Neural cell (in vitro differentiated cells): ENCODE results near the gene GASK1A. TPM values are rescaled to one million over a fixed set of nuclear protein-coding genes. Genes with fewer than 3 reads are reported as not detected.

Experiments used
- H2AFZ ChIP-seq: fragments of 200-600, 300-800 bp; sonication (generic), shearing (Covaris generic); 2 replicates; pipeline ENCODE4 v1.6.0; 2014; ENCODE audit warnings: low read depth, mild to moderate bottlenecking, antibody characterized with exemption, low read length, moderate library complexity
- H3F3A ChIP-seq: fragments of 200-600 bp; shearing (Covaris generic); 2 replicates; pipeline ENCODE4 v1.6.1; 2016; ENCODE audit warnings: mild to moderate bottlenecking, moderate library complexity, mixed read lengths, antibody characterized with exemption, low read length; ENCODE audit not compliant: insufficient read depth, poor library complexity, severe bottlenecking
- H3K27ac ChIP-seq: fragments of 200-600, 300-800 bp; sonication (generic), shearing (Covaris generic); 2 replicates; pipeline ENCODE4 v1.5.1; 2014; ENCODE audit warnings: mild to moderate bottlenecking, low read length, moderate library complexity
- H3K27me3 ChIP-seq: fragments of 300-800, 200-600 bp; sonication (generic), shearing (Covaris generic); 2 replicates; pipeline ENCODE4 v1.6.0; 2014; ENCODE audit warnings: mild to moderate bottlenecking, low read depth, low read length, moderate library complexity; ENCODE audit not compliant: insufficient read depth
- H3K36me3 ChIP-seq: fragments of 300-800, 200-600 bp; sonication (generic), shearing (Covaris generic); 2 replicates; pipeline ENCODE4 v1.5.1; 2014; ENCODE audit warnings: mild to moderate bottlenecking, antibody characterized with exemption, low read length, moderate library complexity; ENCODE audit not compliant: insufficient read depth
- H3K4me2 ChIP-seq: fragments of 300-800, 200-600 bp; sonication (generic), shearing (Covaris generic); 2 replicates; pipeline ENCODE4 v1.6.0; 2014; ENCODE audit warnings: mild to moderate bottlenecking, low read length
- H3K4me3 ChIP-seq: fragments of 300-800, 200-600 bp; sonication (generic), shearing (Covaris generic); 2 replicates; pipeline ENCODE4 v1.5.1; 2014; ENCODE audit warnings: mild to moderate bottlenecking, low read length, moderate library complexity
- H3K79me2 ChIP-seq: fragments of 200-600 bp; shearing (Covaris generic); replicated peaks from 2 replicates; pipeline ENCODE4 v1.6.0; 2014; ENCODE audit warnings: mild to moderate bottlenecking, low read length, moderate library complexity; ENCODE audit not compliant: insufficient read depth
- H3K9ac ChIP-seq: fragments of 300-800, 200-600 bp; sonication (generic), shearing (Covaris generic); 2 replicates; pipeline ENCODE4 v1.6.1; 2016; ENCODE audit warnings: mild to moderate bottlenecking, low read length, mixed read lengths
- H3K9me2 ChIP-seq: fragments of 200-600 bp; shearing (Covaris generic); 2 replicates; pipeline ENCODE4 v1.6.1; 2016; ENCODE audit warnings: mild to moderate bottlenecking, low read length, mixed read lengths; ENCODE audit not compliant: insufficient read depth
- H3K9me3 ChIP-seq: fragments of 200-600, 300-800 bp; sonication (generic), shearing (Covaris generic); 2 replicates; pipeline ENCODE4 v1.6.1; 2016; ENCODE audit warnings: mild to moderate bottlenecking, mixed run types, low read length, moderate library complexity, mixed read lengths
- H4K20me1 ChIP-seq: fragments of 200-600 bp; shearing (Covaris generic); 2 replicates; pipeline ENCODE4 v1.6.1; 2016; ENCODE audit warnings: mild to moderate bottlenecking, mixed run types; ENCODE audit not compliant: insufficient read depth
- EP300 ChIP-seq: fragments of 450-650 bp; conservative IDR thresholded peaks from 2 replicates; pipeline ENCODE4 v1.6.1; 2014; ENCODE audit warnings: antibody characterized with exemption, mild to moderate bottlenecking, moderate library complexity; ENCODE audit not compliant: poor library complexity, severe bottlenecking
- EZH2 ChIP-seq: fragments of 200-600, 300-800 bp; shearing (Covaris generic), sonication (generic); IDR thresholded peaks from 2 replicates; pipeline ENCODE4 v1.6.1; 2014; ENCODE audit warnings: antibody characterized with exemption, low read length, borderline replicate concordance, mild to moderate bottlenecking; ENCODE audit not compliant: insufficient read depth, poor library complexity, severe bottlenecking
- MXI1 ChIP-seq: fragments of 450-650 bp; conservative IDR thresholded peaks from 2 replicates; pipeline ENCODE4 v1.6.1; 2014; ENCODE audit warnings: antibody characterized with exemption, mild to moderate bottlenecking; ENCODE audit not compliant: poor library complexity, severe bottlenecking
- POLR2AphosphoS5 ChIP-seq: IDR thresholded peaks from 2 replicates; pipeline ENCODE4 v1.6.1; 2012
- RAD21 ChIP-seq: fragments of 450-650 bp; conservative IDR thresholded peaks from 2 replicates; pipeline ENCODE4 v1.6.1; 2014; ENCODE audit warnings: antibody characterized with exemption, mild to moderate bottlenecking, moderate library complexity
- SMC3 ChIP-seq: fragments of 450-650 bp; conservative IDR thresholded peaks from 2 replicates; pipeline ENCODE4 v1.6.1; 2014; ENCODE audit warnings: antibody characterized with exemption, mild to moderate bottlenecking, moderate library complexity; ENCODE audit not compliant: poor library complexity
- TAF1 ChIP-seq: IDR thresholded peaks from 2 replicates; pipeline ENCODE4 v1.6.1; 2012; ENCODE audit warnings: low read depth
- polyA plus RNA-seq: library from polyadenylated mRNA; depleted of rRNA; stranded (reverse); fragments of >200 nt; gene quantifications from 2 replicates; pipeline ENCODE4 v1.2.3, GENCODE V29; 2014
- TF ChIP-seq, protein P1 (sequence below): IDR thresholded peaks from 2 replicates; pipeline ENCODE4 v1.6.1; 2012; ENCODE audit warnings: borderline replicate concordance
- TF ChIP-seq, protein P2 (sequence below): fragments of 450-650 bp; IDR thresholded peaks from 2 replicates; pipeline ENCODE4 v1.5.1; 2014; ENCODE audit warnings: antibody characterized with exemption, mild to moderate bottlenecking, moderate library complexity; ENCODE audit not compliant: poor library complexity, severe bottlenecking

GASK1A gene
- polyA plus RNA-seq, 1 donor from 2014 or later = not detected

DNA sequence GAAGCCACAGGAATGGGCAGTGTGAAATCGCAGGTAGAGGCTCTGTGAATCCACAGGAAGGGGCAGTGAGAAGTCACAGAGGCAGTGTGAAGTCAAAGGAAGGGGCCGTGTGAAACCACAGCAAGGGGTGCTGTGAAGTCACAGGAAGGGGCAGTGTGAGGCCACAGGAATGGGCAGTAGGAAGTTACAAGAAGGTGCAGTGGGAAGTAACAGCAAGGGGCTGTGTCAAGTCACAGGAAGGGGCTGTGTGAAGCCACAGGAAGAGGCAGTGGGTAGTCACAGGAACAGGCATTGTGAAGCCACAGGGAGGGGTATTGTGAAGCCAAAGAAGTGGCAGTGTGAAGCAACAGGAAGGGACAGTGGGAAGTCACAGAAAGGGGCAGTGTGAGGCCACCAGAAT is 34.1 kb downstream of the GASK1A start:
- no peaks in the 10 kb centered on the region for H3F3A ChIP-seq
- no peaks in the 10 kb centered on the region for H3K36me3 ChIP-seq
- H2AFZ ChIP-seq = no peak overlapping the region
- H3K27me3 ChIP-seq = no peaks in the 10 kb centered on the region
- H3K9me3 ChIP-seq = no peaks in the 10 kb centered on the region
- no peak overlapping the region for H3K27ac ChIP-seq
- H3K4me2 ChIP-seq = no peak overlapping the region
- H3K9ac ChIP-seq = no peak overlapping the region
- no peaks in the 10 kb centered on the region for H3K9me2 ChIP-seq
- no peaks in the 10 kb centered on the region for H3K79me2 ChIP-seq
- H3K4me3 ChIP-seq = no peak overlapping the region
- no peak for TF ChIP-seq EP300
- TF ChIP-seq, protein P1, sequence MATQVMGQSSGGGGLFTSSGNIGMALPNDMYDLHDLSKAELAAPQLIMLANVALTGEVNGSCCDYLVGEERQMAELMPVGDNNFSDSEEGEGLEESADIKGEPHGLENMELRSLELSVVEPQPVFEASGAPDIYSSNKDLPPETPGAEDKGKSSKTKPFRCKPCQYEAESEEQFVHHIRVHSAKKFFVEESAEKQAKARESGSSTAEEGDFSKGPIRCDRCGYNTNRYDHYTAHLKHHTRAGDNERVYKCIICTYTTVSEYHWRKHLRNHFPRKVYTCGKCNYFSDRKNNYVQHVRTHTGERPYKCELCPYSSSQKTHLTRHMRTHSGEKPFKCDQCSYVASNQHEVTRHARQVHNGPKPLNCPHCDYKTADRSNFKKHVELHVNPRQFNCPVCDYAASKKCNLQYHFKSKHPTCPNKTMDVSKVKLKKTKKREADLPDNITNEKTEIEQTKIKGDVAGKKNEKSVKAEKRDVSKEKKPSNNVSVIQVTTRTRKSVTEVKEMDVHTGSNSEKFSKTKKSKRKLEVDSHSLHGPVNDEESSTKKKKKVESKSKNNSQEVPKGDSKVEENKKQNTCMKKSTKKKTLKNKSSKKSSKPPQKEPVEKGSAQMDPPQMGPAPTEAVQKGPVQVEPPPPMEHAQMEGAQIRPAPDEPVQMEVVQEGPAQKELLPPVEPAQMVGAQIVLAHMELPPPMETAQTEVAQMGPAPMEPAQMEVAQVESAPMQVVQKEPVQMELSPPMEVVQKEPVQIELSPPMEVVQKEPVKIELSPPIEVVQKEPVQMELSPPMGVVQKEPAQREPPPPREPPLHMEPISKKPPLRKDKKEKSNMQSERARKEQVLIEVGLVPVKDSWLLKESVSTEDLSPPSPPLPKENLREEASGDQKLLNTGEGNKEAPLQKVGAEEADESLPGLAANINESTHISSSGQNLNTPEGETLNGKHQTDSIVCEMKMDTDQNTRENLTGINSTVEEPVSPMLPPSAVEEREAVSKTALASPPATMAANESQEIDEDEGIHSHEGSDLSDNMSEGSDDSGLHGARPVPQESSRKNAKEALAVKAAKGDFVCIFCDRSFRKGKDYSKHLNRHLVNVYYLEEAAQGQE = no peak
- TF ChIP-seq TAF1 = no peak
- TF ChIP-seq, protein P2, sequence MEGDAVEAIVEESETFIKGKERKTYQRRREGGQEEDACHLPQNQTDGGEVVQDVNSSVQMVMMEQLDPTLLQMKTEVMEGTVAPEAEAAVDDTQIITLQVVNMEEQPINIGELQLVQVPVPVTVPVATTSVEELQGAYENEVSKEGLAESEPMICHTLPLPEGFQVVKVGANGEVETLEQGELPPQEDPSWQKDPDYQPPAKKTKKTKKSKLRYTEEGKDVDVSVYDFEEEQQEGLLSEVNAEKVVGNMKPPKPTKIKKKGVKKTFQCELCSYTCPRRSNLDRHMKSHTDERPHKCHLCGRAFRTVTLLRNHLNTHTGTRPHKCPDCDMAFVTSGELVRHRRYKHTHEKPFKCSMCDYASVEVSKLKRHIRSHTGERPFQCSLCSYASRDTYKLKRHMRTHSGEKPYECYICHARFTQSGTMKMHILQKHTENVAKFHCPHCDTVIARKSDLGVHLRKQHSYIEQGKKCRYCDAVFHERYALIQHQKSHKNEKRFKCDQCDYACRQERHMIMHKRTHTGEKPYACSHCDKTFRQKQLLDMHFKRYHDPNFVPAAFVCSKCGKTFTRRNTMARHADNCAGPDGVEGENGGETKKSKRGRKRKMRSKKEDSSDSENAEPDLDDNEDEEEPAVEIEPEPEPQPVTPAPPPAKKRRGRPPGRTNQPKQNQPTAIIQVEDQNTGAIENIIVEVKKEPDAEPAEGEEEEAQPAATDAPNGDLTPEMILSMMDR = no peak
- TF ChIP-seq MXI1 = no peak
- TF ChIP-seq RAD21 = no peak
- TF ChIP-seq SMC3 = no peak
- TF ChIP-seq POLR2AphosphoS5 = no peak
- no peak for TF ChIP-seq EZH2
- H4K20me1 ChIP-seq = no peaks in the 10 kb centered on the region

DNA sequence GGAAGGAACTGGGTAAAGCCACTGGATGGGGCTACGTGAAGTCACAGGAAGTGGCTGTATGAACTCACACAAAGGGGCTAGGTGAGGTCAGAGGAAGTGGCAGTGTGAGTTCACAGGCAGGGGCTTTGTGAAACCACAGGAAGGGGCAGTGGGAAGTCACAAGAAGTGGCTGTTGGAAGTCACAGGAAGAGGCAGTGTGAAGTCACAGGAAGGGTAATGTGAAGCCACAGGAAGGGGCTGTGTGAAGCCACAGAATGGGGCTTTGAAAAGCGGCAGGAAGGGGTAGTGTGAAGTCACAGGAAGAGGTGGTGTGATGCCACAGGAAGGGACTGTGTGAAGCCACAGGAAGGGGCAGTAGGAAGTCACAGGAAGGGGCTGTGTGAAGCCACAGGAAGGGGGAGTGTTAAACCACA is 34.6 kb downstream of the GASK1A start:
- no peaks in the 10 kb centered on the region for H3K9me3 ChIP-seq
- H3K9me2 ChIP-seq = no peaks in the 10 kb centered on the region
- H3K79me2 ChIP-seq = no peaks in the 10 kb centered on the region
- no peak overlapping the region for H3K4me3 ChIP-seq
- H3K36me3 ChIP-seq = no peaks in the 10 kb centered on the region
- no peak overlapping the region for H3K4me2 ChIP-seq
- H3K9ac ChIP-seq = no peak overlapping the region
- no peaks in the 10 kb centered on the region for H4K20me1 ChIP-seq
- no peaks in the 10 kb centered on the region for H3K27me3 ChIP-seq
- H3K27ac ChIP-seq = no peak overlapping the region
- TF ChIP-seq SMC3 = no peak
- no peak for TF ChIP-seq POLR2AphosphoS5
- no peak for TF ChIP-seq TAF1
- TF ChIP-seq, protein P2 = no peak
- TF ChIP-seq RAD21 = no peak
- no peak for TF ChIP-seq EZH2
- no peak for TF ChIP-seq MXI1
- no peak for TF ChIP-seq EP300
- TF ChIP-seq, protein P1 = no peak
- H3F3A ChIP-seq = no peaks in the 10 kb centered on the region
- no peak overlapping the region for H2AFZ ChIP-seq
